HG03354 (cell line): ENCODE results near the gene NAP1L2.
"Not testable (repeated sequence)": the region's sequence is repeated elsewhere in the genome, so short reads cannot be mapped to it uniquely, and the experiment has no call there.

Experiments used
- ATAC-seq: cut with Tn5 transposase; IDR thresholded peaks from one replicate; pipeline ENCODE4 v1.9.1; 2021; ENCODE audit warnings: mild to moderate bottlenecking; ENCODE audit not compliant: unreplicated experiment, poor library complexity, severe bottlenecking

The NAP1L2 gene, protein sequence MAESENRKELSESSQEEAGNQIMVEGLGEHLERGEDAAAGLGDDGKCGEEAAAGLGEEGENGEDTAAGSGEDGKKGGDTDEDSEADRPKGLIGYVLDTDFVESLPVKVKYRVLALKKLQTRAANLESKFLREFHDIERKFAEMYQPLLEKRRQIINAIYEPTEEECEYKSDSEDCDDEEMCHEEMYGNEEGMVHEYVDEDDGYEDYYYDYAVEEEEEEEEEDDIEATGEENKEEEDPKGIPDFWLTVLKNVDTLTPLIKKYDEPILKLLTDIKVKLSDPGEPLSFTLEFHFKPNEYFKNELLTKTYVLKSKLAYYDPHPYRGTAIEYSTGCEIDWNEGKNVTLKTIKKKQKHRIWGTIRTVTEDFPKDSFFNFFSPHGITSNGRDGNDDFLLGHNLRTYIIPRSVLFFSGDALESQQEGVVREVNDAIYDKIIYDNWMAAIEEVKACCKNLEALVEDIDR

DNA sequence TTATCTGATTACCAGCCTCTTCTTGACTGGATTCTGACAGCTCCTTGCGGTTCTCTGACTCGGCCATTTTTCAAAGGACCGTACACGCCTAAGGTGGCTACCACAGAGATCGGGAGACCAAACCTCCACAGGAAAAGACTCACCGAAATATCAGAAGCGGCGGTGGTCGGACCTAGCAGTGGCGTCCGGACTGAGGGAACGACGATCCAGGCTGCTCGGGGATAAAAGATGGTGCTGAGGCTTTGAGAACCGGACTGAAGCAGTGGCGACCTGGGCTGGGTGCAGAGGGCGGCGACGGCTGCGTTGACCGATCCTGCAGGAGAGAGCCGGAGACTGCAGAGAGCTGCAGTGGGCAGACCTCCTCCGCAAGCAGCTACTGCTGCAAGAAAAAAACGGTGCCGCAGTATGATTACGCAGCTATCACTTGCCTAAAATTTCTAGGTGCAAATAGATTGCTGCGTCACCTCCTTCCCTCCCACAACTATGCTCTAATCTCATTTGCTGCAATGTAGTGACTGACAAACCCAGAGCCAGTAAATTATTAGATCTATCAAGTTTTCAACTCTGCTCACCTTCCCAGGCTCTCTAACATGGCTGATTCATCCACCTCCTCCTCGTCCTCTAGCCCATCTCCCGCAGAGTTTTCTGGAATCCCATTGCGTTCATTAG lies at the start of gene NAP1L2:
Gene NAP1L2, minus strand, starts transcription at position 426 of the 669 bp plus-strand sequence. Its CDS starts 359 bp downstream, at position 67.
- peak; percentile 88 for ATAC-seq

DNA sequence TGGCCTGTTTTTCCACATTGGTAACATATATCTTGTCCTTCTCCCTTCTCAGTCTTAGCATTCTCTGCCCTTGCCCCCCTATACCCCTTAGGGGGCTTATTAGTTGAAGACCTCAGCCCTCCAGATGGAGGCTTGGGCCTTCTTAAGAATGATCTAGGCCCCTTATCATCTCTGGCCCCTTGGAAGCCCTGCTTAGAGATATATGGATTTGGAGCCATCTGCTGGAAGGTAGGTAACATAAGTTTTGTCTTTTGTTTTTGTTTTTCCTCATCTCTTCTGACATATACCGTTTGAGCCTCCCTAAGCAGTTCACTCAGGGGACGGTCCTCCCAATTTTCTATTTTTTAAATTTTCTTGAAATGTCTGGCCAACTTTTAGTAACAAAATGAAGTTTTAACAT lies 48.3 kb upstream of the NAP1L2 start:
- no peak for ATAC-seq

DNA sequence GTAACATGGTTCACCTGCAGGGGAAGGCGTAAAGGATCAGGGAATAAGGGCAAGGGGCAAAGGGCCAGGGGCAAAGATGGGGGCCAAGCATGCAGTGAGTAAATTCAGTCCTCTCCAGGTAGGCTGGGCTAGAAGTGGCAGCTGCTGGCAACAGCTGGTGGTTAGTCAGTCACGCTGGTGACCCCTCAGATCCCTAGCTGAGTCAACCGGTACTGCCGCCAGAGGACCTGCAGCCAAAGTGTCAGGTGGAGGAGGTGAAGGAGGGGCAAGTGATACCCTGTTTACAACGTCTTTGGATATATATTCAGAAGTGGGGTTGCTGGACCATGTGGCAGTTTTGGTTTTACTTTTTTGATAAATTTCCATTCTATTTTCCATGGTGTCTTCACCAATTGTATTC lies 24.6 kb upstream of the NAP1L2 start:
- ATAC-seq = no peak

DNA sequence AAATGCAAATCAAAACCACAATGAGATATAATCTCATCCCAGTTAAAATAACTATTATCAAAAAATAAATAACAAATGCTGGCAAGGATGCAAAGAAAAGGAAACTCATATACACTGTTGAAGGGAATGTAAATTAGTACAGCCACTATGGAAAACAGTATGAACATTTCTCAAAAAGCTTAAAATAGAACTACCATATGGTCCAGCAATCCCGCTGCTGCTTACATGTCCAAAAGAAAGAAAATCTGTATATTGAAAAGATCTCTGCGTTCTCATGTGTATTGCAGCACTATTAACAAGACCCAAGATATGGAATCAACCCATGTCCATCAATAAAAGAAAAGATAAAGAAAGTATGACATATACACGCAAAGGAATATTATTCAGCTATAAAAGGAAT lies 3.0 kb upstream of the NAP1L2 start:
- ATAC-seq = no peak

DNA sequence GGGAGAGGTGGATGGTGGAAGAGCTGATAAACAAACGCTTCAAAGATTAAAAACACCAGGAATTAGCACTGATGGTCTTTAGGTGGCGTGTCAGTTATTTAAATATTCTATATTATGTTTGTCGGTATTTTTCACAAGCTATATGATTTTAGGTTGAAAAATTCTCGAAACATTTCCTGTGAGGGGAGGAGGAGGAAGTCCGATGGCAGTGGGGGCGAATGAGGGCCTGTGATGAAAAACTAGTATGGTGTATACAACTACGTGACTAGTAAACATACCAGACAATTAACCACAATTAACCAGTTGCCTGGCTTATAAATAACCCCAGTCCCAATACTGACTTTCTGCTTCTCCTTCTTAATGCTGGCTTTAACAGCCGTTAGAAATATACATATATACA lies 595 bp upstream of the NAP1L2 start:
- no peak for ATAC-seq

DNA sequence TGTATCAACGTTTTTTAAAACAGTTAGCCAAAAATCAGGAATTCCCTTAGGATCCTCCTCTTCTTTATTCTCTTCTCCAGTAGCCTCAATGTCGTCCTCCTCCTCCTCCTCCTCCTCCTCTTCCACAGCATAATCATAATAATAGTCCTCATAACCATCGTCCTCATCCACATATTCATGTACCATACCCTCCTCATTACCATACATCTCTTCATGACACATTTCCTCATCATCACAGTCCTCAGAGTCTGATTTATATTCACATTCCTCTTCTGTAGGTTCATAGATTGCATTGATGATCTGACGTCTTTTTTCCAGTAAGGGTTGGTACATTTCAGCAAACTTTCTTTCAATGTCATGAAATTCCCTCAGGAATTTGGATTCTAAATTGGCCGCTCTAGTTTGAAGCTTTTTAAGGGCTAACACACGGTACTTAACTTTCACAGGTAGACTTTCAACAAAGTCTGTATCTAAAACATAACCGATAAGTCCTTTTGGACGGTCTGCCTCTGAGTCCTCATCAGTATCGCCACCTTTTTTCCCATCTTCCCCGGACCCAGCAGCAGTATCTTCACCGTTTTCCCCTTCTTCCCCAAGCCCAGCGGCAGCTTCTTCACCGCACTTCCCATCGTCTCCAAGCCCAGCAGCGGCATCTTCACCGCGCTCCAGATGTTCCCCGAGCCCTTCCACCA lies 771 bp downstream of the NAP1L2 start:
- ATAC-seq = no peak

DNA sequence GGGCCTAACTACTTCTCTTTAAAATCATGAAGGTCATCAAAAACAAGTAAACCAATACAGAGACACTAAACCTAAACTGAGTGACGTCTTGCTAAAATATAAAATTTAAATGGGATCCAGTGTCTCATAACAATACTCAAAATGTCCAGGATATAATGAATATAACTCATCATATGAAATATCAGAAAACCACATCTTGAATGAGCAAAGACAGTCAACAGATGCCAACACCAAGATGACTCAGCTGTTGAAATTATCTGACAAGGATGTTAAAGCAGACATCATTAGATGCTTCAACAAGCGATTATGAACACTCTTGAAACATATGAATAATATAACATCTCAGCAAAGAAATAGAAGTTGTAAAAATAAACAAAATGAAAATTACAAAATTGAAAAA lies 8.3 kb downstream of the NAP1L2 start:
- no peak for ATAC-seq

DNA sequence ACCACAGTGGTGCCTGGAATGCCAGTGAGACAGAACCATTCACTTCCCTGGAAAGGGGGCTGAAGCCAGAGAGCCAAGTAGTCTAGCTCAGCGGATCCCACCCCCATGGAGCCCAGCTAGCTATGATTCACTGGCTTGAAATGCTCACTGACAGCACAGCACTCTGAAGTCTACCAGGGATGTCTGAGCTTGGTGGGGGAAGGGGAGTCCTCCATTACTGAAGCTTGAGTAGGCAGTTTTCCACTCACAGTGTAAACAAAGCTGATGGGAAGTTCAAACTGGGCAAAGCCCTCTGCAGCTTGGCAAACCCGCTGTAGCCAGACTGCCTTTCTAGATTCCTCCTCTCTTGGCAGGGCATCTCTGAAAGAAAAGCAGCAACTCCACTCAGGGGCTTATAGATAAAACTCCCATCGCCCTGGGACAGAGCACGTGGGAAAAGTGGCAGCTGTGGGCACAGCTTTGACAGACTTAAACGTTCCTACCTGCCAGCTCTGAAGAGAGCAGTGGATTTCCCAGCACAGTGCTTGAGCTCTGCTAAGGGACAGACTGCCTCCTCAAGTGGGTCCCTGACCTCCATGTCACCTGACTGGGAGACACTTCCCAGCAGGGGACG lies 32.0 kb downstream of the NAP1L2 start:
- ATAC-seq = no peak

DNA sequence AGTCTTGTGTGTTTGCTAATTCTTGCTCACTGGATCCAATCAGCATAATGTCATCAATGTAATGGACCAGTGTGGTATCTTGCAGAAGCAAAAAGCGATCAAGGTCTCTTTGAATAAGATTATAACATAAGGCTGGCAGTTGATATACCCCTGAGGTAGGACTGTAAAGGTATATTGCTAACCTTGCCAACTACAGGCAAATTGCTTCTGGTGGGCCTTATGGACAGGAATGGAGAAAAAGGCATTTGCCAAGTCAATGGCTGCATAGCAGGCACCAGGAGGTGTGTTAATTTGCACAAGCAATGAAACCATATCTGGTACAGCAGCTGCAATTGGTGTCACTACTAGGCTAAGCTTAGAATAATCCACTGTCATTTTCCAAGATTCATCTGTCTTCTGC lies 45.7 kb downstream of the NAP1L2 start:
- ATAC-seq = not testable (repeated sequence)
